A673 (cell line): Measurements from ENCODE around the gene PPP5C. TPM values are rescaled to one million over a fixed set of nuclear protein-coding genes. Genes with fewer than 3 reads are reported as not detected.
"Not testable (repeated sequence)": the region's sequence is repeated elsewhere in the genome, so short reads cannot be mapped to it uniquely, and the experiment has no call there.

Source experiments
- BruUV-seq: library from RNA; stranded (reverse); fragments of 400-500 nt; replicated peaks from 2 replicates; lab custom pipeline; 2021; lab: Mats Ljungman, UMichigan
- CTCF ChIA-PET: fragments of 300-600 bp; sonication (Branson Sonifier 250); formaldehyde crosslinking; loops from one replicate; lab custom pipeline; 2022; ENCODE audit warnings: antibody characterized with exemption; lab: Charles Lee
- POLR2A ChIA-PET: fragments of 300-600 bp; sonication (Branson Sonifier 250); formaldehyde crosslinking; loops from one replicate; lab custom pipeline; 2022; ENCODE audit warnings: antibody characterized with exemption; ENCODE audit not compliant: low non-redundant PET; lab: Charles Lee
- DNase-seq: peaks from one replicate; pipeline ENCODE4 v3.0.0-alpha.2; 2015; ENCODE audit warnings: low spot score
- H3K27ac ChIP-seq: fragments of 200-600 bp; sonication (generic); 2 replicates; pipeline ENCODE4 v1.5.1; 2016; ENCODE audit warnings: mixed run types, low read depth, mild to moderate bottlenecking, mixed read lengths, antibody characterized with exemption, low read length; ENCODE audit not compliant: poor library complexity, severe bottlenecking
- H3K27me3 ChIP-seq: fragments of 200-600 bp; sonication (generic); replicated peaks from 2 replicates; pipeline ENCODE4 v1.6.1; 2017; ENCODE audit warnings: mixed run types, low read depth, mild to moderate bottlenecking, mixed read lengths, antibody characterized with exemption, low read length; ENCODE audit not compliant: insufficient read depth, poor library complexity
- H3K36me3 ChIP-seq: fragments of 200-600 bp; sonication (generic); 2 replicates; pipeline ENCODE4 v1.6.1; 2016; ENCODE audit warnings: mixed run types, mild to moderate bottlenecking, mixed read lengths, antibody characterized with exemption, low read length; ENCODE audit not compliant: insufficient read depth, poor library complexity, severe bottlenecking
- H3K4me1 ChIP-seq: fragments of 200-600 bp; sonication (generic); 2 replicates; pipeline ENCODE4 v1.6.1; 2017; ENCODE audit warnings: mixed run types, mild to moderate bottlenecking, mixed read lengths, antibody characterized with exemption, low read length; ENCODE audit not compliant: insufficient read depth, poor library complexity, severe bottlenecking
- H3K4me3 ChIP-seq: fragments of 200-600 bp; sonication (generic); 2 replicates; pipeline ENCODE4 v1.5.1; 2016; ENCODE audit warnings: low read depth, mixed run types, mild to moderate bottlenecking, mixed read lengths, low read length; ENCODE audit not compliant: poor library complexity, severe bottlenecking
- H3K9me3 ChIP-seq: fragments of 200-600 bp; sonication (generic); 2 replicates; pipeline ENCODE4 v1.6.1; 2016; ENCODE audit warnings: mixed run types, low read depth, mild to moderate bottlenecking, mixed read lengths, antibody characterized with exemption, low read length; ENCODE audit not compliant: poor library complexity, severe bottlenecking
- CTCF ChIP-seq: fragments of 300-800, 200-600 bp; sonication (generic); conservative IDR thresholded peaks from 2 replicates; pipeline ENCODE4 v1.5.1; 2017; ENCODE audit warnings: low read depth, mild to moderate bottlenecking, antibody characterized with exemption, low read length, moderate library complexity, mixed read lengths
- EZH2 ChIP-seq: fragments of 200-600 bp; sonication (generic); IDR thresholded peaks from 2 replicates; pipeline ENCODE4 v1.6.1; 2017; ENCODE audit warnings: borderline replicate concordance, low read depth, mild to moderate bottlenecking, mixed read lengths, antibody characterized with exemption, low read length; ENCODE audit not compliant: poor library complexity, severe bottlenecking
- intact Hi-C: fragments of 100-400 bp; cut with micrococcal nuclease; formaldehyde crosslinking; loops from one replicate; pipeline ENCODE4 v1.10.0; 2022; ENCODE audit not compliant: unreplicated experiment
- total RNA-seq: library from RNA; stranded (reverse); gene quantifications from 2 replicates; pipeline ENCODE4 v1.2.3, GENCODE V29; 2021

Gene PPP5C
- total RNA-seq, 1 experiment from 2014 or later: 164 TPM

GRCh38 chr19:46309056-46309455 lies 37.8 kb upstream of the PPP5C start:
- ChIA-PET POLR2A (no interaction called here), CTCF (no interaction called here)
- BruUV-seq: no TSS peak
- Histone ChIP-seq H3K4me3 (no peak overlapping the region), H3K4me1 (no peaks in the 10 kb centered on the region), H3K9me3 (peaks cover 4% of the 10 kb centered on the region), H3K36me3 (no peaks in the 10 kb centered on the region), H3K27ac (no peak overlapping the region), H3K27me3 (no peaks in the 10 kb centered on the region)
- TF ChIP-seq CTCF (no peak), EZH2 (no peak)
- no peak for DNase-seq
- intact Hi-C loops: no loop called here

- ChIA-PET CTCF (no interaction called here), POLR2A (no interaction called here)
- no peak for TF ChIP-seq CTCF
- Histone ChIP-seq H3K27me3 (no peaks in the 10 kb centered on the region), H3K4me3 (no peak overlapping the region), H3K27ac (no peak overlapping the region), H3K9me3 (peaks cover 3% of the 10 kb centered on the region), H3K36me3 (no peaks in the 10 kb centered on the region), H3K4me1 (no peaks in the 10 kb centered on the region)
- DNase-seq: no peak
- intact Hi-C loops: no loop called here
- BruUV-seq: no TSS peak
Measured at GRCh38 chr19:46311444-46311843, 35.4 kb upstream of the PPP5C start.

GRCh38 chr19:46313540-46314469 lies 33.1 kb upstream of the PPP5C start:
- intact Hi-C loops, H3K36me3 ChIP-seq, H3K4me1 ChIP-seq, H3K9me3 ChIP-seq, H3K4me3 ChIP-seq, BruUV-seq, DNase-seq, H3K27me3 ChIP-seq, CTCF ChIA-PET, H3K27ac ChIP-seq: not testable (repeated sequence)
- POLR2A ChIA-PET: interaction anchor here (0.5 kb wide), 1 partner anchor 799 kb away, joined by 3 read pairs; the partner anchor contains the start of gene ZC3H4

GRCh38 chr19:46317339-46317738 lies 29.5 kb upstream of the PPP5C start:
- ChIA-PET POLR2A (no interaction called here), CTCF (interaction anchor here (0.5 kb wide), 1 partner anchor 37 kb away, joined by 6 read pairs; no protein-coding TSS in a partner anchor)
- intact Hi-C loops: no loop called here
- Histone ChIP-seq H3K36me3 (no peaks in the 10 kb centered on the region), H3K9me3 (no peaks in the 10 kb centered on the region), H3K27me3 (no peaks in the 10 kb centered on the region), H3K27ac (no peak overlapping the region), H3K4me3 (no peak overlapping the region), H3K4me1 (no peaks in the 10 kb centered on the region)
- BruUV-seq: no TSS peak
- DNase-seq: no peak
- no peak for TF ChIP-seq CTCF
